IPS-18c (cell line): Measurements from ENCODE around the gene CLN6.
A peak's percentile ranks its signal among the peaks of the same experiment; 100 is the strongest.
"Not testable (repeated sequence)": the region's sequence is repeated elsewhere in the genome, so short reads cannot be mapped to it uniquely, and the experiment has no call there.

Source experiments
- H3K4me3 ChIP-seq: 2 replicates; pipeline ENCODE4 v1.7.0; 2013; ENCODE audit warnings: low read depth, mild to moderate bottlenecking, low read length, moderate library complexity; ENCODE audit not compliant: insufficient read depth
- H3K9me3 ChIP-seq: one replicate; pipeline ENCODE4 v1.6.1; 2013; ENCODE audit warnings: mild to moderate bottlenecking, low read length, moderate library complexity; ENCODE audit not compliant: control insufficient read depth, insufficient read depth

Gene CLN6

GRCh38 chr15:68261980-68262379, 32.5 kb upstream of the CLN6 start:
- no peaks in the 10 kb centered on the region for H3K9me3 ChIP-seq
- H3K4me3 ChIP-seq, result no peak overlapping the region

GRCh38 chr15:68261241-68261640, 31.7 kb upstream of the CLN6 start:
- no peak overlapping the region for H3K4me3 ChIP-seq
- H3K9me3 ChIP-seq, result no peaks in the 10 kb centered on the region

- no peak overlapping the region for H3K4me3 ChIP-seq
- H3K9me3 ChIP-seq, result no peaks in the 10 kb centered on the region
Measured at GRCh38 chr15:68259883-68260282, 30.4 kb upstream of the CLN6 start.

GRCh38 chr15:68258692-68259091, 29.2 kb upstream of the CLN6 start:
- Histone ChIP-seq H3K9me3 (no peaks in the 10 kb centered on the region), H3K4me3 (no peak overlapping the region)

GRCh38 chr15:68256675-68257450, 27.3 kb upstream of the CLN6 start:
- H3K9me3 ChIP-seq, result no peaks in the 10 kb centered on the region
- H3K4me3 ChIP-seq, result peak overlapping the region; percentile 59

GRCh38 chr15:68252925-68253534, 23.5 kb upstream of the CLN6 start:
- Histone ChIP-seq H3K4me3 (no peak overlapping the region), H3K9me3 (peaks cover 2% of the 10 kb centered on the region)

- Histone ChIP-seq H3K9me3 (peaks cover 2% of the 10 kb centered on the region), H3K4me3 (no peak overlapping the region)
Measured at GRCh38 chr15:68249058-68249713, 19.7 kb upstream of the CLN6 start.

- Histone ChIP-seq H3K4me3 (no peak overlapping the region), H3K9me3 (peaks cover 4% of the 10 kb centered on the region)
Measured at GRCh38 chr15:68244235-68244634, 14.7 kb upstream of the CLN6 start.

GRCh38 chr15:68241088-68241935, 11.8 kb upstream of the CLN6 start:
- peaks cover 2% of the 10 kb centered on the region for H3K9me3 ChIP-seq
- no peak overlapping the region for H3K4me3 ChIP-seq

GRCh38 chr15:68239025-68239424, 9.5 kb upstream of the CLN6 start:
- Histone ChIP-seq H3K4me3 (no peak overlapping the region), H3K9me3 (peaks cover 2% of the 10 kb centered on the region)

GRCh38 chr15:68235022-68235421, 5.5 kb upstream of the CLN6 start:
- Histone ChIP-seq H3K9me3 (no peaks in the 10 kb centered on the region), H3K4me3 (no peak overlapping the region)

GRCh38 chr15:68234520-68234919, 5.0 kb upstream of the CLN6 start:
- H3K4me3 ChIP-seq, H3K9me3 ChIP-seq: not testable (repeated sequence)

- no peaks in the 10 kb centered on the region for H3K9me3 ChIP-seq
Measured at GRCh38 chr15:68234060-68234459, 4.5 kb upstream of the CLN6 start.

GRCh38 chr15:68232937-68233336, 3.4 kb upstream of the CLN6 start:
- no peaks in the 10 kb centered on the region for H3K9me3 ChIP-seq

More at GRCh38 chr15:68234060-68234459, 4.5 kb upstream of the CLN6 start:
- no peak overlapping the region for H3K4me3 ChIP-seq

GRCh38 chr15:68232449-68232848, 2.9 kb upstream of the CLN6 start:
- H3K4me3 ChIP-seq, result no peak overlapping the region

More at GRCh38 chr15:68232937-68233336, 3.4 kb upstream of the CLN6 start:
- no peak overlapping the region for H3K4me3 ChIP-seq

GRCh38 chr15:68231102-68231818, 1.7 kb upstream of the CLN6 start:
- Histone ChIP-seq H3K9me3 (no peaks in the 10 kb centered on the region), H3K4me3 (no peak overlapping the region)

More at GRCh38 chr15:68232449-68232848, 2.9 kb upstream of the CLN6 start:
- H3K9me3 ChIP-seq, result no peaks in the 10 kb centered on the region
